CD4-positive, alpha-beta T cell treated with Interleukin-17A for 1 hour (primary cell): ENCODE results near the gene TOR1A.
"Not testable (repeated sequence)": the region's sequence is repeated elsewhere in the genome, so short reads cannot be mapped to it uniquely, and the experiment has no call there.

ENCODE experiments used
- DNase-seq: peaks from one replicate; pipeline ENCODE4 v3.0.0-alpha.2; 2020

Gene TOR1A

GRCh38 chr9:129816501-129817435, 7.2 kb downstream of the TOR1A start:
- DNase-seq: no peak

- no peak for DNase-seq
Observed at GRCh38 chr9:129815278-129815677, 8.7 kb downstream of the TOR1A start.

GRCh38 chr9:129814432-129815223, 9.3 kb downstream of the TOR1A start:
- no peak for DNase-seq

GRCh38 chr9:129813661-129814060, 10.3 kb downstream of the TOR1A start:
- no peak for DNase-seq

DNA sequence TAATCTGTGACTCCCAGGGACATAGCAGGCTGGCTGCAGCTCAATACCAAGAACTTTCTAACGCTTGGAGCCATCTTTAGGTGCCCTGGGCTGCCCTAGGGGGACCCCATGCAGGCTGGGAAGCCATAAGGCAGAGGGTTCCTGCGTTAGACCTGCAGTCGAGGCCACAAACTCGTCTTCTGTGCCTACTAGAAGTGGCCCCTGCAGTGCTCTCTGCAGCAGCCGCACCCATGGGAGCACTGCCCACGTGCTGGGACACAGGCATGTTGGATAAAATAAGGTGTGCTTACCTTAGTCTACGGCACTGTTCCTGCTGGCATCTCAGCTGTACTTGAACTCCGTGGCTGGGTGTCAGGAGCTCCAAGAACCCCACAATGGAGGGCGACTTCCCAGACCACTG, 11.6 kb downstream of the TOR1A start:
- no peak for DNase-seq

DNA sequence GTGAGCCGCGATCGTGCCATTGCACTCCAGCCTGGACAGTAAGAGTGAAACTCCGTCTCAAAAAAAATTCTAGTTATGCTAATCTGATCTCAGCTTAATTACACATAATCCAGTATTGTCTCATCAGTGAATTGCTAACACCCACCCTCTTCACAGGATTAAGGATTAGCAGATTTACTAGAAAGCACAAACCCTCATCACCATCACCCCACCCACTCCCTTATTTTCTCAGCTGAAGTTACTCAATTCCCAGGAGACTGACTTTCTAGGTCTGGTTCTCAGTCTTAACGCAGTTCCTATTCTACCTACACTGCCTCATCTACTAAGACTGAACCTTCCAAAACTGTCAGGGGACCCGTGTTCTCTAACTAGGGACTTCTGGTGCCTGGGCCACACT, 12.0 kb downstream of the TOR1A start:
- DNase-seq: no peak

DNA sequence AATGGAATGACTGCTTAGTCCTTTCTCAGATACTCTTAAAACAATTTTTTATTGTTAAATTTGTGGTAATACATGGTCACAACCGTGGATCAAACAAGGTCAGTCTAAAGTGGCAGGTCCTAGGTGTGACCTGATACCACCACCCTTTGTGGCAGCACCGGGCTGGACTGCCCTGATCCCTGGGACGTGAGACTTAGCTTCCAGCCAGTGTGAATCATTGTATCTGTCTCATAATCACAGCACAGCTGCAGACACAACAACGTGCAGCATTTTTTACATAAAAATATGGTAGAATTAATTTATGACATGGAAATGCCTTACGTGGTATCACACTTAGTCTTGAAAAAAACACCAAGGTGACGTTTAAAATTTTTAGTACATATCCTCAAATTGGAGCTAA, 13.1 kb downstream of the TOR1A start:
- DNase-seq: no peak

GRCh38 chr9:129810116-129810515, 13.8 kb downstream of the TOR1A start:
- no peak for DNase-seq

DNA sequence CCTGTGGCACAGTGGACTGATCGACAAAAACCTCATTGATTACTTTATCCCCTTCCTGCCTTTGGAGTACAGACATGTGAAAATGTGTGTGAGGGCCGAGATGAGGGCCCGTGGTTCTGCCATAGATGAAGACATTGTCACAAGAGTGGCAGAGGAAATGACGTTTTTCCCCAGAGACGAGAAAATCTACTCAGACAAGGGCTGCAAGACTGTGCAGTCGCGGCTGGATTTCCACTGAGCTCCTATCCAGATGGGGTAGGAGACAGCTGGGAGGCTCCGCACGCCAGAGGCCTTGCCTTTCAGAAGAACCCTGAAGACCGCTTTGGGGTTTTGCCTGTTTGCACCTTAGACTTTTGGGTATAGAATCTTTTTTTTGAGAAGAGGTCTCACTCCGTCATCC, 14.6 kb downstream of the TOR1A start:
- DNase-seq: no peak

GRCh38 chr9:129806061-129806460, 17.9 kb downstream of the TOR1A start:
- no peak for DNase-seq

- DNase-seq: no peak
Observed at GRCh38 chr9:129803676-129804060, 20.3 kb downstream of the TOR1A start.

DNA sequence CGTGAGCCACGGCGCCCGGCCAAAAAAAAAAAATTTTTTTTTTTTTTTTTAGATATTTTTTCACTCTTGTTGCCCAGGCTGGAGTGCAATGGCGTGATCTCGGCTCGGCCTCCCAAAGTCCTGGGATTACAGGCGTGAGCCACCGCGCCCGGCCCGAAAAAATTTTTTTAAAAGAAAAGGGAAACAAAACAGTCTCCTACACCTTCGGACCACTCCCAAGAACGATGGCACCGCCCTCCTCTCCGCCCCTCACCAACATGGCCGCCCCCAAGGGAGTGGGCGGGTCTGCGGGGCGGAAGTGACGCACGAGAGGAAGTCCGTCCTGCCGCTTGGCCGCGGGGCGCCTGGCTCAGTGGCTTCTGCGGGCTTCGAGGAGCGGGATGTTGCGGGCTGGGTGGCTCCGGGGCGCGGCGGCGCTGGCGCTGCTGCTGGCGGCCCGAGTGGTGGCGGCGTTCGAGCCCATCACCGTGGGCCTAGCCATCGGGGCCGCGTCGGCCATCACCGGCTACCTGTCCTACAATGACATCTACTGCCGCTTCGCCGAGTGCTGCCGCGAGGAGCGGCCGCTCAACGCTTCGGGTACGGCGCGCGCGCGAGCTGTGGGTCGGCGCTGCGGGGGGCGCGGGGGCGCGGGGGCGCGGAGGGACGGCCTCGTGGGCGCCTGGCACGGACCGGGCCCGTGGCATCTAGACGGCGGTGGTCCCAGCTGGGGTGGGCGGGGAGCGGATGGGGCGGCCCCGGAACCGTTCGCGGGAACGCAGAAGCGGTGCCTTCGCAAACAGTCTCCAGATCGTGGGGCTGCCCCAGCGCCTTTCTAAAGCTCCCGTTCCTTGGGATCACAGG, 20.9 kb downstream of the TOR1A start, which contains the start of gene TOR1B:
TSS of gene TOR1B (plus strand) at position 352 of the 843 bp plus-strand sequence. CDS start at position 381, 29 bp downstream.
- DNase-seq: peak; percentile 96

DNA sequence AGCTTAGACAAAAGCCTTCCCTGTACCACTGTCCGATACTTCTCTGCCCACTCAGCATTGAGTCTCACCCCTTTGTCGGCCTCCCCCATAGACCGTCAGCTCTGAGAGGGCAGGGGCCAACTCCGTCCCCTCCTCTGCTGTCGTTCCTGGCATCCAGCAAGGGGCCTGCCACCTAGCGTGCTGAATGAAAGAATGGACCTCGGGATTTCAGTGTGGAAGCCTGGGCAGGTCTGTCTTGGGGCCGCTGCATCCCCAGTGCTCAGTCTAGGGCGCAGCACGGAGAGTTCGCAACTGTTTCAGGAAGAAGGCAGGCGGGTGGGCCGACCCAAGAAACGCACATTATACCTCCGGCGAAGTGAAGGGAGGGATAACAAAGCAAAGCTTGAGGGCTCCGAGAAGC, 22.4 kb downstream of the TOR1A start:
- DNase-seq: no peak

DNA sequence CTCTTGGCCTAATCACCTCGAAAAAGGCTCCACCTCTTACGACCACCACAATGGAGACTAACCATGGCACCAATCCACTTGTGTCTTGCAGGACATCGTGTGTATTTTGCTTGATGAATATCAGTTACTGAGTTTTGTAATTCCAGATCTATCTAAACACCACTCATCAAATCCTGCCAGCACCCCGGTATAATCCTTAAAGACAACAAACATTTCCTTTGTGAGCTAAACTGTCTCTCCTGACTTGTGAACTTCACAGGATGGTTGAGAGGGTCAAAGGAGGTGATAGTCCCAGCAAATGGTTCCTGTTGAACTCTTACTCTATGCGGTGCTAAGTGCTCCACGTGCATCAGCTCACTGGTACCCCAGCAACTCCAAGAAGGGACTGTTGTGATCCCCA, 25.0 kb downstream of the TOR1A start:
- no peak for DNase-seq

GRCh38 chr9:129796029-129796428, 27.9 kb downstream of the TOR1A start:
- not testable (repeated sequence) for DNase-seq

GRCh38 chr9:129794549-129794948, 29.4 kb downstream of the TOR1A start:
- no peak for DNase-seq

GRCh38 chr9:129786481-129786880, 37.5 kb downstream of the TOR1A start:
- DNase-seq: no peak

- no peak for DNase-seq
Observed at GRCh38 chr9:129785866-129786265, 38.1 kb downstream of the TOR1A start.

- not testable (repeated sequence) for DNase-seq
Observed at GRCh38 chr9:129784970-129785369, 39.0 kb downstream of the TOR1A start.

- DNase-seq: peak; percentile 86
Observed at GRCh38 chr9:129783516-129784361, 40.2 kb downstream of the TOR1A start.

- no peak for DNase-seq
Observed at GRCh38 chr9:129781981-129782380, 42.0 kb downstream of the TOR1A start.

DNA sequence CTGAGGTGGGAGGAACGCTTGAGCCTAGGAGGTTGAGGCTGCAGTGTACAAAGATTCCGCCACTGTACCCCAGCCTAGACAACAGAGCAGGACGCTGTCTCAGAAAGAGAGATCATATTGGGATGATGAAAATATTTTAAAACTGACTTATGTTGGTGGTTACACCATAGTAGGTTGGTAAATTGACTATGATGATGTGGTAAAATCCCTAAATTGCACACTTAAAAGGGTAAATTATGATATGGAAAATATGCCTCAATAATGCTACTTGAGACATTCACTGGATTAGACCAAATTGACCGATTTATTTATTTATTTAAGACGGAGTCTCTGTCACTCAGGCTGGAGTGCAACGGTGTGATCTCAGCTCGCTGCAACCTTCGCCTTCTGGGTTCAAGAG, 42.8 kb downstream of the TOR1A start:
- DNase-seq: no peak
